ENCODE data around the gene RIC8A. TPM values are rescaled to one million over a fixed set of nuclear protein-coding genes. Genes with fewer than 3 reads are reported as not detected.

Gene RIC8A
- total RNA-seq, 1 donor from 2014 or later = 157 TPM

- peak overlapping the region; percentile 86 for H3K4me3 ChIP-seq (ENCODE audit: insufficient read depth, low read depth, low read length)
- H3K36me3 ChIP-seq (ENCODE audit: insufficient read depth, low read length) = peaks cover 48% of the 10 kb centered on the region
Measured at GRCh38 chr11:210803-211180, 3.3 kb downstream of the RIC8A start.

GRCh38 chr11:211295-211694, 3.8 kb downstream of the RIC8A start:
- Histone ChIP-seq H3K4me2 (ENCODE audit: low read length) (peak overlapping the region; percentile 97), H3K4me1 (ENCODE audit: insufficient read depth, low read length) (peaks cover 22% of the 10 kb centered on the region), H3K9ac (ENCODE audit: low read length) (peak overlapping the region; percentile 97), H3K27ac (ENCODE audit: low read depth, low read length) (no peak overlapping the region), H2AFZ (ENCODE audit: low read depth, low read length) (no peak overlapping the region), H3K27me3 (ENCODE audit: insufficient read depth, low read length) (no peaks in the 10 kb centered on the region), H3K79me2 (ENCODE audit: insufficient read depth, low read length) (peaks cover 67% of the 10 kb centered on the region), H3K9me3 (ENCODE audit: insufficient read depth, low read depth, low read length) (no peaks in the 10 kb centered on the region), H3K36me3 (ENCODE audit: insufficient read depth, low read length) (peaks cover 50% of the 10 kb centered on the region), H3K4me3 (ENCODE audit: insufficient read depth, low read depth, low read length) (no peak overlapping the region), H4K20me1 (ENCODE audit: insufficient read depth, low read length) (peaks cover 76% of the 10 kb centered on the region)
- H3K4me1 Mint-ChIP-seq (ENCODE audit: low read depth, unreplicated experiment) = peaks cover 42% of the 10 kb centered on the region
- TF ChIP-seq EZH2 (IDR thresholded peaks at IDR 0.05; ENCODE audit: insufficient read depth, low read length) (no peak), CTCF (IDR thresholded peaks at IDR 0.05; ENCODE audit: insufficient read depth, low read depth, low read length) (no peak)
- FAIRE-seq (no peak), DNase-seq (ENCODE audit: low read depth) (no peak)
- no peaks in the 10 kb centered on the region for H3K27me3 Mint-ChIP-seq (ENCODE audit: low read depth, unreplicated experiment)
- no peaks in the 10 kb centered on the region for H3K9me3 Mint-ChIP-seq (ENCODE audit: unreplicated experiment)
- H3K36me3 Mint-ChIP-seq (ENCODE audit: low read depth, unreplicated experiment) = peaks cover 23% of the 10 kb centered on the region
- H3K4me3 Mint-ChIP-seq (ENCODE audit: unreplicated experiment) = peak overlapping the region; percentile 99
- peak overlapping the region; percentile 87 for H3K27ac Mint-ChIP-seq (ENCODE audit: unreplicated experiment)

More at GRCh38 chr11:210803-211180, 3.3 kb downstream of the RIC8A start:
- H3K9me3 ChIP-seq (ENCODE audit: insufficient read depth, low read depth, low read length) = no peaks in the 10 kb centered on the region
- H3K27me3 ChIP-seq (ENCODE audit: insufficient read depth, low read length) = no peaks in the 10 kb centered on the region
- no peak for FAIRE-seq
- H4K20me1 ChIP-seq (ENCODE audit: insufficient read depth, low read length) = peaks cover 77% of the 10 kb centered on the region
- peak overlapping the region; percentile 97 for H3K4me2 ChIP-seq (ENCODE audit: low read length)
- TF ChIP-seq EZH2 (IDR thresholded peaks at IDR 0.05; ENCODE audit: insufficient read depth, low read length) = no peak
- no peak for TF ChIP-seq CTCF (IDR thresholded peaks at IDR 0.05; ENCODE audit: insufficient read depth, low read depth, low read length)
- no peak overlapping the region for H2AFZ ChIP-seq (ENCODE audit: low read depth, low read length)
- peak overlapping the region; percentile 100 for H3K27ac Mint-ChIP-seq (ENCODE audit: unreplicated experiment)
- H3K4me1 Mint-ChIP-seq (ENCODE audit: low read depth, unreplicated experiment) = peaks cover 41% of the 10 kb centered on the region
- peak overlapping the region; percentile 97 for H3K9ac ChIP-seq (ENCODE audit: low read length)
- DNase-seq (ENCODE audit: low read depth) = no peak
- H3K4me1 ChIP-seq (ENCODE audit: insufficient read depth, low read length) = peaks cover 27% of the 10 kb centered on the region
- H3K36me3 Mint-ChIP-seq (ENCODE audit: low read depth, unreplicated experiment) = peaks cover 22% of the 10 kb centered on the region
- H3K27ac ChIP-seq (ENCODE audit: low read depth, low read length) = peak overlapping the region; percentile 94
- H3K79me2 ChIP-seq (ENCODE audit: insufficient read depth, low read length) = peaks cover 72% of the 10 kb centered on the region
- no peaks in the 10 kb centered on the region for H3K9me3 Mint-ChIP-seq (ENCODE audit: unreplicated experiment)
- peak overlapping the region; percentile 99 for H3K4me3 Mint-ChIP-seq (ENCODE audit: unreplicated experiment)
- no peaks in the 10 kb centered on the region for H3K27me3 Mint-ChIP-seq (ENCODE audit: low read depth, unreplicated experiment)

- H3K4me3 Mint-ChIP-seq (ENCODE audit: unreplicated experiment) = peak overlapping the region; percentile 99
- DNase-seq (ENCODE audit: low read depth) (no peak), FAIRE-seq (no peak)
- H3K36me3 Mint-ChIP-seq (ENCODE audit: low read depth, unreplicated experiment) = peaks cover 23% of the 10 kb centered on the region
- Histone ChIP-seq H3K4me2 (ENCODE audit: low read length) (no peak overlapping the region), H3K36me3 (ENCODE audit: insufficient read depth, low read length) (peaks cover 52% of the 10 kb centered on the region), H3K4me3 (ENCODE audit: insufficient read depth, low read depth, low read length) (no peak overlapping the region), H3K4me1 (ENCODE audit: insufficient read depth, low read length) (peaks cover 22% of the 10 kb centered on the region), H3K9me3 (ENCODE audit: insufficient read depth, low read depth, low read length) (no peaks in the 10 kb centered on the region), H3K27ac (ENCODE audit: low read depth, low read length) (no peak overlapping the region), H2AFZ (ENCODE audit: low read depth, low read length) (no peak overlapping the region), H4K20me1 (ENCODE audit: insufficient read depth, low read length) (peaks cover 73% of the 10 kb centered on the region), H3K27me3 (ENCODE audit: insufficient read depth, low read length) (no peaks in the 10 kb centered on the region), H3K9ac (ENCODE audit: low read length) (no peak overlapping the region), H3K79me2 (ENCODE audit: insufficient read depth, low read length) (peaks cover 63% of the 10 kb centered on the region)
- no peaks in the 10 kb centered on the region for H3K27me3 Mint-ChIP-seq (ENCODE audit: low read depth, unreplicated experiment)
- no peaks in the 10 kb centered on the region for H3K9me3 Mint-ChIP-seq (ENCODE audit: unreplicated experiment)
- no peak for TF ChIP-seq CTCF (IDR thresholded peaks at IDR 0.05; ENCODE audit: insufficient read depth, low read depth, low read length)
- TF ChIP-seq EZH2 (IDR thresholded peaks at IDR 0.05; ENCODE audit: insufficient read depth, low read length) = no peak
- H3K27ac Mint-ChIP-seq (ENCODE audit: unreplicated experiment) = peak overlapping the region; percentile 87
- peaks cover 42% of the 10 kb centered on the region for H3K4me1 Mint-ChIP-seq (ENCODE audit: low read depth, unreplicated experiment)
Measured at GRCh38 chr11:211741-212140, 4.2 kb downstream of the RIC8A start.
